Measurements from ENCODE around the gene OR52K2.
"Not testable (repeated sequence)": the region's sequence is repeated elsewhere in the genome, so short reads cannot be mapped to it uniquely, and the experiment has no call there.

OR52K2 gene

GRCh38 chr11:4480577-4481239 lies 31.6 kb downstream of the OR52K2 start:
- DNase-seq (ENCODE audit: low read depth) = no peak

GRCh38 chr11:4481240-4481582 lies 32.1 kb downstream of the OR52K2 start:
- DNase-seq (ENCODE audit: low read depth) = no peak

- DNase-seq (ENCODE audit: low read depth) = no peak
Measured at GRCh38 chr11:4482445-4482844, 33.4 kb downstream of the OR52K2 start, which contains the start of gene OR52K1. OR52K1 (plus strand) TSS chr11:4482646; CDS start chr11:4488901, 6,255 bp downstream.

- no peak for DNase-seq (ENCODE audit: low read depth)
Measured at GRCh38 chr11:4484310-4484709, 35.2 kb downstream of the OR52K2 start.

GRCh38 chr11:4491405-4491804 lies 42.3 kb downstream of the OR52K2 start:
- DNase-seq (ENCODE audit: low read depth) = not testable (repeated sequence)

- DNase-seq (ENCODE audit: low read depth) = no peak
Measured at GRCh38 chr11:4491878-4492606, 42.9 kb downstream of the OR52K2 start.

- no peak for DNase-seq (ENCODE audit: low read depth)
Measured at GRCh38 chr11:4493480-4493818, 44.4 kb downstream of the OR52K2 start.

GRCh38 chr11:4495487-4495886 lies 46.4 kb downstream of the OR52K2 start:
- DNase-seq (ENCODE audit: low read depth) = no peak

- no peak for DNase-seq (ENCODE audit: low read depth)
Measured at GRCh38 chr11:4495986-4496385, 46.9 kb downstream of the OR52K2 start.

- DNase-seq (ENCODE audit: low read depth) = no peak
Measured at GRCh38 chr11:4496557-4497248, 47.6 kb downstream of the OR52K2 start.

Measured in activated T-helper 9 cell treated with anti-CD3 and anti-CD28 coated beads, Interleukin-2, amount 50 U/mL, for 16 hours (primary cell).